GM18526 (cell line): ENCODE data around the gene MYO1G.
A peak's percentile ranks its signal among the peaks of the same experiment; 100 is the strongest.

Experiments
- POLR2A ChIP-seq: IDR thresholded peaks from 3 replicates; pipeline ENCODE4 v1.6.1; 2011; ENCODE audit not compliant: insufficient read length; ENCODE audit errors: extremely low read depth

Gene MYO1G

GRCh38 chr7:44986218-44987053, 7.6 kb upstream of the MYO1G start:
- TF ChIP-seq POLR2A = peak; percentile 99

- TF ChIP-seq POLR2A = no peak
Observed at GRCh38 chr7:44985900-44986217, 7.0 kb upstream of the MYO1G start.

- TF ChIP-seq POLR2A = no peak
Observed at GRCh38 chr7:44985033-44985695, 6.3 kb upstream of the MYO1G start.

GRCh38 chr7:44984478-44984758, 5.6 kb upstream of the MYO1G start:
- TF ChIP-seq POLR2A = no peak

- TF ChIP-seq POLR2A = no peak
Observed at GRCh38 chr7:44983742-44984477, 5.1 kb upstream of the MYO1G start.

GRCh38 chr7:44982970-44983369, 4.2 kb upstream of the MYO1G start:
- no peak for TF ChIP-seq POLR2A

- peak; percentile 22 for TF ChIP-seq POLR2A
Observed at GRCh38 chr7:44982535-44982923, 3.7 kb upstream of the MYO1G start.

- peak; percentile 44 for TF ChIP-seq POLR2A
Observed at GRCh38 chr7:44981035-44981706, 2.4 kb upstream of the MYO1G start.

GRCh38 chr7:44980393-44981034, 1.7 kb upstream of the MYO1G start:
- no peak for TF ChIP-seq POLR2A

GRCh38 chr7:44979481-44980392, 922 bp upstream of the MYO1G start:
- peak; percentile 8 for TF ChIP-seq POLR2A

GRCh38 chr7:44977959-44978335, 868 bp downstream of the MYO1G start:
- TF ChIP-seq POLR2A = no peak

- peak; percentile 39 for TF ChIP-seq POLR2A
Observed at GRCh38 chr7:44977304-44977958, 1.4 kb downstream of the MYO1G start.

- TF ChIP-seq POLR2A = no peak
Observed at GRCh38 chr7:44976746-44977196, 2.0 kb downstream of the MYO1G start.
